ENCODE data around the gene FSHR.

DNA sequence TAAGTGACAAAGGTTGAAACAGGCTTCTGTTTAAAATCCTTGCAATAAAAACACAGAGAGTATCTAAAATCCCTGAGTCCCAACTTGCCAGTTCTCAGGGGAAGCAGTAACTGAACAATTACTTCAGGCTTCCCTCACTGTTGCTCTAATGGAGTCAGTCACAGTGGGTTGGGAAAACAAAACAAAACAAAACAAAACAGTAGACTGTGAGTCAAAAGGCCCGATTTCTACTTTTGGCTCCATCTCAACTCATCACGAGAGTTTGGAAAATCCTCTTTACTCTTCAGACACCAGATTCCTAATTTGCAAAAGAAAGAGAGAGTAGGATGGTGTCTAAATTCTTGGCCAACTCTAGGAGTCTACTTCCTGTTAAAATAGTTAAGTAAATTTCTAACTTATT, 1.1 kb downstream of the FSHR start:
- TF ChIP-seq, protein P1, sequence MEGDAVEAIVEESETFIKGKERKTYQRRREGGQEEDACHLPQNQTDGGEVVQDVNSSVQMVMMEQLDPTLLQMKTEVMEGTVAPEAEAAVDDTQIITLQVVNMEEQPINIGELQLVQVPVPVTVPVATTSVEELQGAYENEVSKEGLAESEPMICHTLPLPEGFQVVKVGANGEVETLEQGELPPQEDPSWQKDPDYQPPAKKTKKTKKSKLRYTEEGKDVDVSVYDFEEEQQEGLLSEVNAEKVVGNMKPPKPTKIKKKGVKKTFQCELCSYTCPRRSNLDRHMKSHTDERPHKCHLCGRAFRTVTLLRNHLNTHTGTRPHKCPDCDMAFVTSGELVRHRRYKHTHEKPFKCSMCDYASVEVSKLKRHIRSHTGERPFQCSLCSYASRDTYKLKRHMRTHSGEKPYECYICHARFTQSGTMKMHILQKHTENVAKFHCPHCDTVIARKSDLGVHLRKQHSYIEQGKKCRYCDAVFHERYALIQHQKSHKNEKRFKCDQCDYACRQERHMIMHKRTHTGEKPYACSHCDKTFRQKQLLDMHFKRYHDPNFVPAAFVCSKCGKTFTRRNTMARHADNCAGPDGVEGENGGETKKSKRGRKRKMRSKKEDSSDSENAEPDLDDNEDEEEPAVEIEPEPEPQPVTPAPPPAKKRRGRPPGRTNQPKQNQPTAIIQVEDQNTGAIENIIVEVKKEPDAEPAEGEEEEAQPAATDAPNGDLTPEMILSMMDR (IDR thresholded peaks at IDR 0.05; ENCODE audit: low read length): no peak
- no peak for TF ChIP-seq EZH2 (IDR thresholded peaks at IDR 0.05; ENCODE audit: borderline replicate concordance, low read length)
